Measurements from ENCODE around the gene TACSTD2.

The TACSTD2 gene

GRCh38 chr1:58588396-58588795, 11.3 kb upstream of the TACSTD2 start:
- Histone ChIP-seq H2AFZ (ENCODE audit: low read depth, low read length) (no peak overlapping the region), H3K9ac (ENCODE audit: low read depth, low read length) (no peak overlapping the region), H3K4me1 (ENCODE audit: insufficient read depth, low read length) (no peaks in the 10 kb centered on the region), H3K4me3 (ENCODE audit: low read depth in 1 of 2, low read length in 2 of 2) (no peak overlapping the region), H3K27me3 (ENCODE audit: insufficient read depth, low read length, poor library complexity) (peaks cover 6% of the 10 kb centered on the region), H3K9me3 (ENCODE audit: insufficient read depth, low read length, severe bottlenecking) (no peaks in the 10 kb centered on the region), H3K4me2 (ENCODE audit: insufficient read depth, low read length) (no peak overlapping the region), H3K79me2 (ENCODE audit: insufficient read depth, low read length) (no peaks in the 10 kb centered on the region), H3K36me3 (ENCODE audit: insufficient read depth, low read length) (no peaks in the 10 kb centered on the region), H3K27ac (ENCODE audit: low read length) (no peak overlapping the region), H4K20me1 (ENCODE audit: insufficient read depth, low read length) (no peaks in the 10 kb centered on the region)
- ATAC-seq (ENCODE audit: insufficient read depth, low read depth): no peak
- DNase-seq: no peak
- TF ChIP-seq EZH2 (IDR thresholded peaks at IDR 0.05; ENCODE audit: borderline replicate concordance, low read depth, low read length, severe bottlenecking) (no peak), CTCF (IDR thresholded peaks at IDR 0.05; ENCODE audit: borderline replicate concordance, extremely low read depth, low read length, poor library complexity, severe bottlenecking) (no peak)

GRCh38 chr1:58587667-58588066, 10.6 kb upstream of the TACSTD2 start:
- DNase-seq (no peak), ATAC-seq (ENCODE audit: insufficient read depth, low read depth) (no peak)
- peaks cover 6% of the 10 kb centered on the region for H3K27me3 ChIP-seq (ENCODE audit: insufficient read depth, low read length, poor library complexity)
- no peak overlapping the region for H3K4me2 ChIP-seq (ENCODE audit: insufficient read depth, low read length)
- no peak overlapping the region for H3K27ac ChIP-seq (ENCODE audit: low read length)
- no peak overlapping the region for H3K9ac ChIP-seq (ENCODE audit: low read depth, low read length)
- H4K20me1 ChIP-seq (ENCODE audit: insufficient read depth, low read length): no peaks in the 10 kb centered on the region
- TF ChIP-seq EZH2 (IDR thresholded peaks at IDR 0.05; ENCODE audit: borderline replicate concordance, low read depth, low read length, severe bottlenecking): no peak
- TF ChIP-seq CTCF (IDR thresholded peaks at IDR 0.05; ENCODE audit: borderline replicate concordance, extremely low read depth, low read length, poor library complexity, severe bottlenecking): no peak
- H3K36me3 ChIP-seq (ENCODE audit: insufficient read depth, low read length): no peaks in the 10 kb centered on the region
- H3K4me1 ChIP-seq (ENCODE audit: insufficient read depth, low read length): no peaks in the 10 kb centered on the region
- H3K79me2 ChIP-seq (ENCODE audit: insufficient read depth, low read length): no peaks in the 10 kb centered on the region
- H3K4me3 ChIP-seq (ENCODE audit: low read depth in 1 of 2, low read length in 2 of 2): no peak overlapping the region
- H2AFZ ChIP-seq (ENCODE audit: low read depth, low read length): no peak overlapping the region
- peaks cover 2% of the 10 kb centered on the region for H3K9me3 ChIP-seq (ENCODE audit: insufficient read depth, low read length, severe bottlenecking)

GRCh38 chr1:58586271-58586670, 9.2 kb upstream of the TACSTD2 start:
- no peaks in the 10 kb centered on the region for H3K36me3 ChIP-seq (ENCODE audit: insufficient read depth, low read length)
- H3K79me2 ChIP-seq (ENCODE audit: insufficient read depth, low read length): no peaks in the 10 kb centered on the region
- TF ChIP-seq EZH2 (IDR thresholded peaks at IDR 0.05; ENCODE audit: borderline replicate concordance, low read depth, low read length, severe bottlenecking) (no peak), CTCF (IDR thresholded peaks at IDR 0.05; ENCODE audit: borderline replicate concordance, extremely low read depth, low read length, poor library complexity, severe bottlenecking) (no peak)
- no peak overlapping the region for H3K4me3 ChIP-seq (ENCODE audit: low read depth in 1 of 2, low read length in 2 of 2)
- H4K20me1 ChIP-seq (ENCODE audit: insufficient read depth, low read length): no peaks in the 10 kb centered on the region
- H3K4me2 ChIP-seq (ENCODE audit: insufficient read depth, low read length): no peak overlapping the region
- DNase-seq: no peak
- no peak overlapping the region for H3K9ac ChIP-seq (ENCODE audit: low read depth, low read length)
- H3K27ac ChIP-seq (ENCODE audit: low read length): no peak overlapping the region
- ATAC-seq (ENCODE audit: insufficient read depth, low read depth): no peak
- H3K4me1 ChIP-seq (ENCODE audit: insufficient read depth, low read length): no peaks in the 10 kb centered on the region
- peaks cover 2% of the 10 kb centered on the region for H3K9me3 ChIP-seq (ENCODE audit: insufficient read depth, low read length, severe bottlenecking)
- no peak overlapping the region for H2AFZ ChIP-seq (ENCODE audit: low read depth, low read length)
- H3K27me3 ChIP-seq (ENCODE audit: insufficient read depth, low read length, poor library complexity): peaks cover 6% of the 10 kb centered on the region
